ENCODE data around the gene HES2. TPM values are rescaled to one million over a fixed set of nuclear protein-coding genes. Genes with fewer than 3 reads are reported as not detected.

The HES2 gene
- total and polyA plus RNA-seq, 10 donors: 0.02 to 1.3 (median 0.24) TPM; not detected in 6

DNA sequence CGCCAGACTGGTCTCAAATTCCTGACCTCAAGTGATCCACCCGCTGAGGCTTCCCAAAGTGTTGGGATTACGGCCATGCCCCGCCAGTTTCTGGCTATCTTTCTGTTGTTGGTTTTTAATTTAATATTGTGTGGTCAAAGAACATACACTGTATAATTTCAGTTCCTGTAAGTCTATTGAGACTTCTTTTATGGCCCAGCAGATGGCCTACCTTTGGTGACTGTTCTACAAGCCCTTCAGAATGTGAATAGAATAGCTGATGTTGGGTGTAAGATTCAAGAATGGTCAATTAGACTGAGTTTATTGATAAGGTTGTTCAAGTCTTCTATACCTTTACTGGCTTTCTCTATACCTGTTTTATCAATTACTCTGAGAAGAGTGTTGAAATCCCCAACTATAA is 10.7 kb downstream of the HES2 start:
- Histone ChIP-seq H3K36me3 (no peaks in the 10 kb centered on the region), H3K4me3 (no peak overlapping the region), H3K27ac (no peak overlapping the region), H3K4me1 (peaks cover 0 to 10% (median 3%) of the 10 kb centered on the region in 6 donors), H3K9me3 (no peaks in the 10 kb centered on the region), H3K27me3 (replicated peaks in 1 of 7) (peaks cover 0 to 44% (median 2%) of the 10 kb centered on the region in 7 donors)
- no peak for DNase-seq
- WGBS, 5 donors: 83 to 90% (median 89%) methylated on average over 4 of the region's 4 CpGs
- TF ChIP-seq POLR2A (IDR thresholded peaks at IDR 0.05) (no peak), POLR2AphosphoS5 (IDR thresholded peaks at IDR 0.05) (no peak)
- TF ChIP-seq, protein P1, sequence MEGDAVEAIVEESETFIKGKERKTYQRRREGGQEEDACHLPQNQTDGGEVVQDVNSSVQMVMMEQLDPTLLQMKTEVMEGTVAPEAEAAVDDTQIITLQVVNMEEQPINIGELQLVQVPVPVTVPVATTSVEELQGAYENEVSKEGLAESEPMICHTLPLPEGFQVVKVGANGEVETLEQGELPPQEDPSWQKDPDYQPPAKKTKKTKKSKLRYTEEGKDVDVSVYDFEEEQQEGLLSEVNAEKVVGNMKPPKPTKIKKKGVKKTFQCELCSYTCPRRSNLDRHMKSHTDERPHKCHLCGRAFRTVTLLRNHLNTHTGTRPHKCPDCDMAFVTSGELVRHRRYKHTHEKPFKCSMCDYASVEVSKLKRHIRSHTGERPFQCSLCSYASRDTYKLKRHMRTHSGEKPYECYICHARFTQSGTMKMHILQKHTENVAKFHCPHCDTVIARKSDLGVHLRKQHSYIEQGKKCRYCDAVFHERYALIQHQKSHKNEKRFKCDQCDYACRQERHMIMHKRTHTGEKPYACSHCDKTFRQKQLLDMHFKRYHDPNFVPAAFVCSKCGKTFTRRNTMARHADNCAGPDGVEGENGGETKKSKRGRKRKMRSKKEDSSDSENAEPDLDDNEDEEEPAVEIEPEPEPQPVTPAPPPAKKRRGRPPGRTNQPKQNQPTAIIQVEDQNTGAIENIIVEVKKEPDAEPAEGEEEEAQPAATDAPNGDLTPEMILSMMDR (IDR thresholded peaks at IDR 0.05 in 8 of 11, conservative IDR thresholded peaks at IDR 0.05 in 3 of 11): no peak
- intact Hi-C loops (cut with DNase I; ENCODE audit: low total_unique reads): loop anchor here (5.0 kb wide), 1 partner anchor 162 kb away; no protein-coding TSS in a partner anchor

DNA sequence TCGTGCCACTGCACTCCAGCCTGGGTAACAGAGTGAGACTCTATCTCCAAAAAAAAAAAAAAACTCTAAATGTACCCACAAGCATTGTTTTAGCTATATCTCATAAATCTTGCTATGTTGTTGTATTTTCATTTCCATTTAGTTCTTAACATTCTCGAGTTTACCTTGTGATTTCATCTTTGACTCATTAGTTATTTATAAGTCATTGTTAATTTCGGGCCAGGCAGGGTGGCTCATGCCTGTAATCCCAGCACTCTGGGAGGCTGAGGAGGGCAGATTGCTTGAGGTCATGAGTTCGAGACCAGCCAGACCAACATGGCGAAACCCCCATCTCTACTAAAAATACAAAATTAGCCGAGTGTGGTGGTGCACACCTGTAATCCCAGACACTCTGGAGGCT is 11.7 kb downstream of the HES2 start:
- H3K4me1 ChIP-seq: peaks cover 0 to 10% (median 4%) of the 10 kb centered on the region in 6 donors
- no peak overlapping the region for H3K4me3 ChIP-seq
- intact Hi-C loops (cut with DNase I; ENCODE audit: low total_unique reads): loop anchor here (5.0 kb wide), 1 partner anchor 161 kb away; no protein-coding TSS in a partner anchor
- no peak for TF ChIP-seq POLR2AphosphoS5 (IDR thresholded peaks at IDR 0.05)
- TF ChIP-seq, protein P1 (IDR thresholded peaks at IDR 0.05 in 8 of 11, conservative IDR thresholded peaks at IDR 0.05 in 3 of 11): no peak
- TF ChIP-seq POLR2A (IDR thresholded peaks at IDR 0.05): no peak
- no peaks in the 10 kb centered on the region for H3K36me3 ChIP-seq
- 78 to 89% (median 78%) methylated on average over 6 of the region's 6 CpGs for WGBS, 5 donors
- no peaks in the 10 kb centered on the region for H3K9me3 ChIP-seq
- DNase-seq: no peak
- H3K27me3 ChIP-seq (replicated peaks in 1 of 7): peaks cover 0 to 34% (median 0%) of the 10 kb centered on the region in 7 donors
- H3K27ac ChIP-seq: no peak overlapping the region

DNA sequence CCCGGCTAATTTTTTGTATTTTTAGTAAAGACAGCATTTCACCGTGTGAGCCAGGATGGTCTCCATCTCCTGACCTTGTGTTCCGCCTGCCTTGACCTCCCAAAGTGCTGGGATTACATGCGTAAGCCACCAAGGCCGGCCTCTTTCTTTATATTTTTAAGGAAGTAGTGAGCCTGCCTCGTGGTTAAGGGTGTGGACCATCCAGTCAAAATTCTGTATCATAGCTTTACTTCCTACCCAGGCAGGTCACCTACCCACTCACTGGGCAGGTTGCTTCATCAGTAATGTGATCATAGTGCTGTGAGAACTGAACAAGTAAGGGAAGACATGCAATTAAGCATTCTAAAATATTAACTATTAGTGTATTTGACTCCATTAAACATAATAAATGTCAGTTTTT is 18.0 kb downstream of the HES2 start:
- WGBS, 5 donors: 44 to 58% (median 45%) methylated on average over 6 of the region's 6 CpGs
- Histone ChIP-seq H3K27me3 (replicated peaks in 1 of 7) (peaks cover 0 to 13% (median 0%) of the 10 kb centered on the region in 7 donors), H3K36me3 (no peaks in the 10 kb centered on the region), H3K4me1 (peaks cover 0 to 40% (median 16%) of the 10 kb centered on the region in 6 donors), H3K4me3 (no peak overlapping the region), H3K9me3 (no peaks in the 10 kb centered on the region), H3K27ac (no peak overlapping the region)
- DNase-seq: no peak
- TF ChIP-seq, protein P1 (IDR thresholded peaks at IDR 0.05 in 8 of 11, conservative IDR thresholded peaks at IDR 0.05 in 3 of 11): no peak
- TF ChIP-seq POLR2AphosphoS5 (IDR thresholded peaks at IDR 0.05) (no peak), POLR2A (IDR thresholded peaks at IDR 0.05) (no peak)
- intact Hi-C loops (cut with DNase I; ENCODE audit: low total_unique reads): loop anchor here (5.0 kb wide), 1 partner anchor 39 kb away; no protein-coding TSS in a partner anchor

DNA sequence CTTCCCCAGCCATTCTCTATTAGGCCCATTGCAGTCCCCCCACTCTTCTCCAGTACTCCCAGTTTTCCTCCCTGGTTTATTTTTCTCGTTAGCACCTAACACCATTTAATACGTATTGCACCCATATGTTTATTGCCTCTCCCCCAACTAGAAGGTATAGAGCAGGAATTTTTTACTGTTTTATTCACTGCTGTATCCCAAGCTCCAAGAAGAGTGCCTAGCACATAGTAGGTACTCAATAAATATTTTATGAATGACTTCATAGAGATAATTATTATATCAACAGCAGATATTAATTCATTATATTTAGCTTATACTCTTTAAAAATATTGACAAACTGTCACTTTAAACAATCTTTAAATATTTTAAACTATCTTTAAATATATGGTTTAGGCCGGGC is 20.4 kb downstream of the HES2 start:
- H3K4me3 ChIP-seq: no peak overlapping the region
- DNase-seq: no peak
- WGBS, 5 donors: 92 to 96% (median 92%) methylated on average over 3 of the region's 3 CpGs
- H3K27ac ChIP-seq: no peak overlapping the region
- no peaks in the 10 kb centered on the region for H3K36me3 ChIP-seq
- no peaks in the 10 kb centered on the region for H3K27me3 ChIP-seq (replicated peaks in 1 of 7)
- TF ChIP-seq POLR2AphosphoS5 (IDR thresholded peaks at IDR 0.05) (no peak), POLR2A (IDR thresholded peaks at IDR 0.05) (no peak)
- TF ChIP-seq, protein P1 (IDR thresholded peaks at IDR 0.05 in 8 of 11, conservative IDR thresholded peaks at IDR 0.05 in 3 of 11): no peak
- no peaks in the 10 kb centered on the region for H3K9me3 ChIP-seq
- intact Hi-C loops (cut with DNase I; ENCODE audit: low total_unique reads): no loop called here
- peaks cover 0 to 46% (median 18%) of the 10 kb centered on the region in 6 donors for H3K4me1 ChIP-seq

Data from spleen (tissue), 11 donors.